AG04450 (cell line): ENCODE results near the gene CDKL2. TPM values are rescaled to one million over a fixed set of nuclear protein-coding genes. Genes with fewer than 3 reads are reported as not detected.

ENCODE experiments used
- CTCF ChIA-PET: fragments of 300-600, 350-600 bp; formaldehyde crosslinking; extraction: SDS; loops from one replicate; lab custom pipeline; 2022; ENCODE audit warnings: antibody characterized with exemption, inconsistent platforms; lab: Charles Lee
- POLR2A ChIA-PET: fragments of 350-600 bp; formaldehyde crosslinking; extraction: SDS; loops from one replicate; lab custom pipeline; 2021; ENCODE audit warnings: antibody characterized with exemption, inconsistent platforms; lab: Yijun Ruan, JAX
- DNase-seq: peaks from one replicate; pipeline ENCODE4 v3.0.0-alpha.2; 2011; ENCODE audit warnings: low read depth, low spot score
- H3K27ac ChIP-seq: one replicate; pipeline ENCODE4 v1.5.1; 2012; ENCODE audit warnings: low read depth, low read length, control low read depth
- H3K27me3 ChIP-seq: one replicate; pipeline ENCODE4 v1.6.0; 2012; ENCODE audit warnings: low read length; ENCODE audit not compliant: control insufficient read depth, insufficient read depth
- H3K4me3 ChIP-seq: 2 replicates; pipeline ENCODE4 v1.5.1; 2011; ENCODE audit warnings: mild to moderate bottlenecking, low read depth, low read length, control low read depth
- H3K9me3 ChIP-seq: 2 replicates; pipeline ENCODE4 v1.5.1; 2012; ENCODE audit warnings: low read length; ENCODE audit not compliant: control insufficient read depth, insufficient read depth
- polyA plus RNA-seq: library from polyadenylated mRNA; depleted of rRNA; stranded (reverse); fragments of >200 nt; gene quantifications from 2 replicates; pipeline ENCODE4 v1.2.3, GENCODE V29; 2011
- TF ChIP-seq, protein P1 (sequence below): IDR thresholded peaks from 2 replicates; pipeline ENCODE4 v1.5.1; 2011; ENCODE audit warnings: low read depth, low read length, control low read depth, inconsistent platforms

Gene CDKL2
- polyA plus RNA-seq, 1 experiment, result 0.29 TPM

DNA sequence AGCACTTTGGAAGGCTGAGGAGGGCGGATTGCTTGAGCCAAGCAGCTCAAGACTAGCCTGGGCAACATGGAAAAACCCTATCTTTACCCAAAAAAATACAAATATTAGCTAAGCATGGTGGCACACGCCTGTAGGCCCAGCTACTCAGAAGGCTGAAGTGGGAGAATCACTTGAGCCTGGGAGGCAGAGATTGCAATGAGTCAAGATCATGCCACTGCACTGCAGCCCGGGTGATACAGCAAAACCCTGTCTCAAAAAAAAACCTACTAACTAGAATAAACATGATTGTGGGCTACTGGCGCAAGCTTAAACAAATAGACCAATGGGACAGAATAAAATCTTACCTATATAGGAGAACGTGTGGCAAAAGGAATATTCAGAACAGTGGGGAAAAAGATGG, 7.3 kb downstream of the CDKL2 start:
- CTCF ChIA-PET, result no interaction called here
- no peaks in the 10 kb centered on the region; the same call in 1 of the 2 replicates for H3K9me3 ChIP-seq
- no peak overlapping the region for H3K4me3 ChIP-seq
- H3K27ac ChIP-seq, result no peak overlapping the region
- POLR2A ChIA-PET, result no interaction called here
- no peak for DNase-seq
- no peaks in the 10 kb centered on the region for H3K27me3 ChIP-seq
- TF ChIP-seq, protein P1, sequence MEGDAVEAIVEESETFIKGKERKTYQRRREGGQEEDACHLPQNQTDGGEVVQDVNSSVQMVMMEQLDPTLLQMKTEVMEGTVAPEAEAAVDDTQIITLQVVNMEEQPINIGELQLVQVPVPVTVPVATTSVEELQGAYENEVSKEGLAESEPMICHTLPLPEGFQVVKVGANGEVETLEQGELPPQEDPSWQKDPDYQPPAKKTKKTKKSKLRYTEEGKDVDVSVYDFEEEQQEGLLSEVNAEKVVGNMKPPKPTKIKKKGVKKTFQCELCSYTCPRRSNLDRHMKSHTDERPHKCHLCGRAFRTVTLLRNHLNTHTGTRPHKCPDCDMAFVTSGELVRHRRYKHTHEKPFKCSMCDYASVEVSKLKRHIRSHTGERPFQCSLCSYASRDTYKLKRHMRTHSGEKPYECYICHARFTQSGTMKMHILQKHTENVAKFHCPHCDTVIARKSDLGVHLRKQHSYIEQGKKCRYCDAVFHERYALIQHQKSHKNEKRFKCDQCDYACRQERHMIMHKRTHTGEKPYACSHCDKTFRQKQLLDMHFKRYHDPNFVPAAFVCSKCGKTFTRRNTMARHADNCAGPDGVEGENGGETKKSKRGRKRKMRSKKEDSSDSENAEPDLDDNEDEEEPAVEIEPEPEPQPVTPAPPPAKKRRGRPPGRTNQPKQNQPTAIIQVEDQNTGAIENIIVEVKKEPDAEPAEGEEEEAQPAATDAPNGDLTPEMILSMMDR, result no peak

DNA sequence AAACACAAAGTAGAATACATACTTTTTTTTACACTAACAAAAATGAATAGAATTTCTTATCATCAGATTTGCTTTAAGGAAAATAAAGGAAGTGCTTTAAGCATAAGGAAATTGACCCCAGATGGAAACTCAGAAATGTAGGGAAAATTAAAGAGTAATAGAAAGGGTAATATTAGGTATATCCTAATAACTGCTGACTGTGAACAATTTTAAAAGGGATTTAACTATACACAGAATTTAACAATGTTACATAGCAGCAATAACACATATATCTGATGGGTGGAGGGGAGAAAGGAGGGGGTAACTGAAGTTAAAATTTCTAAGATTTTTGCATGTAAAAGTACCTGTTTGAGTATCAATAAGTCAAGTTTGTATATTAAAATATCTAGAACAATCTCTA, 8.6 kb downstream of the CDKL2 start:
- H3K27me3 ChIP-seq, result no peaks in the 10 kb centered on the region
- no peak overlapping the region for H3K4me3 ChIP-seq
- H3K27ac ChIP-seq, result no peak overlapping the region
- H3K9me3 ChIP-seq, result no peaks in the 10 kb centered on the region
- TF ChIP-seq, protein P1, result no peak
- DNase-seq, result no peak
- CTCF ChIA-PET, result no interaction called here
- POLR2A ChIA-PET, result no interaction called here

DNA sequence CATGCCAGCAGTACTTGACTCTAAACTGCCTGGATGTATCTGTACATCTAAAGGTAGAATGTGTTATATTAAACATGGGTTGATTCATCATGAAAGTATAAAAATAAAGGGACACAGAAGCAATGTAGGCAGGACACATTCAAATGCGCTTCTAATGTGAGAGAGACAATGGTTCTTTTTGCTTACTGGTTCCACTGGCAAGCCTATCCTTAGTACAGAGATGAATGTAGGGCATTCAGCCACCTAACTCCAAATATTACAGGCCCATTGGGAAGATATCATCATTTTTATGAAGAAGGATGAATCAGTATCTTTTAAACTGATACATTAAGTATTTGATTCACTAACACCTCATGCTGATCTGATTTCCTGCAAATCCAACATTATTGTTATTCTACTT, 18.0 kb downstream of the CDKL2 start:
- no peak overlapping the region for H3K27ac ChIP-seq
- H3K9me3 ChIP-seq, result no peaks in the 10 kb centered on the region
- H3K27me3 ChIP-seq, result no peaks in the 10 kb centered on the region
- no peak for DNase-seq
- CTCF ChIA-PET, result interaction anchor here (0.6 kb wide), 1 partner anchor 79 kb away, joined by 3 read pairs; no protein-coding TSS in a partner anchor
- H3K4me3 ChIP-seq, result no peak overlapping the region
- POLR2A ChIA-PET, result no interaction called here
- TF ChIP-seq, protein P1, result no peak

- ChIA-PET CTCF (interaction anchor here (0.7 kb wide), 1 partner anchor 308 kb away, joined by 4 read pairs; no protein-coding TSS in a partner anchor), POLR2A (interaction anchor here (0.6 to 0.7 kb wide), 2 partner anchors 18 to 487 kb away, joined by 3 read pairs; no protein-coding TSS in a partner anchor)
- H3K27ac ChIP-seq, result no peak overlapping the region
- no peak overlapping the region for H3K4me3 ChIP-seq
- no peaks in the 10 kb centered on the region for H3K27me3 ChIP-seq
- H3K9me3 ChIP-seq, result no peaks in the 10 kb centered on the region
- DNase-seq, result no peak
- TF ChIP-seq, protein P1, result no peak
Observed at GRCh38 chr4:75605928-75606327, 24.4 kb downstream of the CDKL2 start.

GRCh38 chr4:75599647-75600046, 30.7 kb downstream of the CDKL2 start:
- no peak overlapping the region for H3K27ac ChIP-seq
- no peaks in the 10 kb centered on the region for H3K9me3 ChIP-seq
- H3K27me3 ChIP-seq, result no peaks in the 10 kb centered on the region
- H3K4me3 ChIP-seq, result no peak overlapping the region
- DNase-seq, result no peak
- POLR2A ChIA-PET, result no interaction called here
- TF ChIP-seq, protein P1, result no peak
- CTCF ChIA-PET, result no interaction called here
